ENCODE data around the gene CAMSAP2. TPM values are rescaled to one million over a fixed set of nuclear protein-coding genes. Genes with fewer than 3 reads are reported as not detected.

CAMSAP2 gene
- total RNA-seq, 2 donors from 2014 or later: 22.1 to 22.2 TPM

DNA sequence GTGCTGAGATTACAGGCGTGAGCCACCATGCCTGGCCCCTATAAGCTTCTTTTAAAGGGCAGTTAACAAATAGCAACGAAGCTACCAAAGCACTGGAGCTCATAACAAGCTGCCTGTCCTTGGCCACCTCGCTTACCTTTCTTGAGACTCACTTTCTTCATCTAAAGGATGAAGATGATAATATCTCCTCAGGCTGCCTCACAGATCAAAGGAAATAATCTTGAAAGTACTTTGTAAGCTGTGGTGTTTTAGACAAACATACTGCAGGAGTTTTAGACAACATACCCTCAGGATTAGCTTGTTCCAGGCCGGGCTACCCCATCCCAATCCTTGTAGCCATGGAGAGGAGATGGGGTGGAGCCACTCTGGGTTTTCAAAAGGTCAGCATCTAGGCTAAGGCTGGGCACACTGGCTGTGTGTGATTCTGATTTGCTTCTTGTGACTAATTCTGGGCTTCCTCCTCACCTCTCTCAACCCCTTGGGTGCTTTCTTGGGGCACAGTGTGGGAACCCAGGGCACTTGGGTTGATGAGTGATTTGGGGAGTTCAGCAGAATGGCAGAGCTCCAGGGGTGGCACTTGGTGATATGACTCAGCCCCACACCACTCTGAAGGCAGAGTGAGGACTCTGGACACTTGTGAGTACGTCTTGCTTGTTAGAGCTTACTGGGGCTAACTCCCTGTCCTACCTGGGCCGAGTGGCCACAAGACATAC lies 139.3 kb downstream of the CAMSAP2 start:
- Histone ChIP-seq H3K9ac (ENCODE audit: extremely low read depth, low read length, poor library complexity, severe bottlenecking) (no peak overlapping the region), H3K36me3 (ENCODE audit: control insufficient read depth, insufficient read depth, low read length) (no peaks in the 10 kb centered on the region), H3K4me3 (ENCODE audit: low read length) (no peak overlapping the region), H3K27ac (ENCODE audit: low read depth, low read length) (no peak overlapping the region), H3K4me1 (ENCODE audit: control insufficient read depth, insufficient read depth, low read length) (no peaks in the 10 kb centered on the region), H3K27me3 (ENCODE audit: control insufficient read depth, insufficient read depth, low read length, poor library complexity, severe bottlenecking) (no peaks in the 10 kb centered on the region), H3K9me3 (ENCODE audit: control insufficient read depth, low read length) (no peaks in the 10 kb centered on the region)
- DNase-seq: peak; percentile 44
- Mint-ChIP-seq H3K4me3 (no peak overlapping the region), H3K9me3 (no peaks in the 10 kb centered on the region), H3K4me1 (peaks cover 16% of the 10 kb centered on the region), H3K27me3 (ENCODE audit: insufficient read depth) (peaks cover 8% of the 10 kb centered on the region), H3K27ac (no peak overlapping the region), H3K36me3 (ENCODE audit: low read depth) (no peaks in the 10 kb centered on the region)
- TF ChIP-seq, protein P1, sequence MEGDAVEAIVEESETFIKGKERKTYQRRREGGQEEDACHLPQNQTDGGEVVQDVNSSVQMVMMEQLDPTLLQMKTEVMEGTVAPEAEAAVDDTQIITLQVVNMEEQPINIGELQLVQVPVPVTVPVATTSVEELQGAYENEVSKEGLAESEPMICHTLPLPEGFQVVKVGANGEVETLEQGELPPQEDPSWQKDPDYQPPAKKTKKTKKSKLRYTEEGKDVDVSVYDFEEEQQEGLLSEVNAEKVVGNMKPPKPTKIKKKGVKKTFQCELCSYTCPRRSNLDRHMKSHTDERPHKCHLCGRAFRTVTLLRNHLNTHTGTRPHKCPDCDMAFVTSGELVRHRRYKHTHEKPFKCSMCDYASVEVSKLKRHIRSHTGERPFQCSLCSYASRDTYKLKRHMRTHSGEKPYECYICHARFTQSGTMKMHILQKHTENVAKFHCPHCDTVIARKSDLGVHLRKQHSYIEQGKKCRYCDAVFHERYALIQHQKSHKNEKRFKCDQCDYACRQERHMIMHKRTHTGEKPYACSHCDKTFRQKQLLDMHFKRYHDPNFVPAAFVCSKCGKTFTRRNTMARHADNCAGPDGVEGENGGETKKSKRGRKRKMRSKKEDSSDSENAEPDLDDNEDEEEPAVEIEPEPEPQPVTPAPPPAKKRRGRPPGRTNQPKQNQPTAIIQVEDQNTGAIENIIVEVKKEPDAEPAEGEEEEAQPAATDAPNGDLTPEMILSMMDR (conservative IDR thresholded peaks at IDR 0.05): no peak
- 79 to 86% methylated on average over 4 to 6 of the region's 6 CpGs for WGBS, 2 experiments (ENCODE audit: insufficient coverage in 1 of 2, insufficient read length in 1 of 2)

DNA sequence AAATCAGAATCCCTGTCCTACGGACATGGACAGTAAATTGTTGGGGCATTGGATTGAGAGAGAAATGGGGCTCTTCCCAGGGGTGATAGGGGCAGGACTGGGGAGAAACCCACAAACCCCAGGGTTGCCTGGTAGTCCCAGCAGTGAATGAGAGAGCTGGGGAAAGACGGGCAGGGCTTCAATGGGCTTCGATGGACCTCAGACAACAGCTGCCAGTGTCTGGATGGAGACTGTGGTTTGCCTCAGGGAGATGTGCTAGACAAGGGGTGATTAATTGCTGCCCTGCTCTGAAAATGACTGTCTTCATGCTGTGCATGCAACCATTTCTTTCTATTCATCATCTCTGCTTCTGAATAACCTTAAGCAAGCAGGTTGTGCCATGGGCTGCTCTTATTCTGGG lies 141.5 kb downstream of the CAMSAP2 start:
- Mint-ChIP-seq H3K4me3 (no peak overlapping the region), H3K27ac (no peak overlapping the region), H3K27me3 (ENCODE audit: insufficient read depth) (no peaks in the 10 kb centered on the region), H3K36me3 (ENCODE audit: low read depth) (no peaks in the 10 kb centered on the region), H3K9me3 (no peaks in the 10 kb centered on the region), H3K4me1 (peaks cover 15% of the 10 kb centered on the region)
- peak overlapping the region; percentile 92 for H3K27ac ChIP-seq (ENCODE audit: low read depth, low read length)
- 56 to 63% methylated on average over 1 to 3 of the region's 3 CpGs for WGBS, 2 experiments (ENCODE audit: insufficient coverage in 1 of 2, insufficient read length in 1 of 2)
- no peaks in the 10 kb centered on the region for H3K9me3 ChIP-seq (ENCODE audit: control insufficient read depth, low read length)
- H3K36me3 ChIP-seq (ENCODE audit: control insufficient read depth, insufficient read depth, low read length): no peaks in the 10 kb centered on the region
- no peak overlapping the region for H3K4me3 ChIP-seq (ENCODE audit: low read length)
- DNase-seq: peak; percentile 24
- H3K4me1 ChIP-seq (ENCODE audit: control insufficient read depth, insufficient read depth, low read length): no peaks in the 10 kb centered on the region
- TF ChIP-seq, protein P1 (conservative IDR thresholded peaks at IDR 0.05): no peak
- H3K27me3 ChIP-seq (ENCODE audit: control insufficient read depth, insufficient read depth, low read length, poor library complexity, severe bottlenecking): no peaks in the 10 kb centered on the region
- no peak overlapping the region for H3K9ac ChIP-seq (ENCODE audit: extremely low read depth, low read length, poor library complexity, severe bottlenecking)

DNA sequence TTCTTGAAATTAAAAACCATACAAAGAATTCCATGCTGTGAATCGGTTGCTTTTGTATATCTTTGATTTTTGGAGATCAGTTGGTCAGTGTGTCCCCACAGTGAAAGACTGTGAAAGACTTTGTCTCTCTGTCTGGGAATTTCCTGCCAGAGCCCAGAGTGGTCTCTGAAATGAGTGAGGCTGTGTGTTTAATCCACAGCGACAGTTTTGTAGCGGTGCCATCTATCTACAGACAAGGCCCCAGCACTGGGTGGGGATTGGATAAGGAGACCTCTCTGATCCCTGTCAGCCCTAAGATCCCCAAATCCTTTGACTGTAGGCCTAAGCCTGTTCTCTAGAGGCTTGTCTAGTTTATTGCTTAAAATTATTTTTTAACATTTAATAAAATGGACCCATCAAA lies 144.4 kb downstream of the CAMSAP2 start:
- Mint-ChIP-seq H3K4me1 (peaks cover 25% of the 10 kb centered on the region), H3K9me3 (no peaks in the 10 kb centered on the region), H3K36me3 (ENCODE audit: low read depth) (no peaks in the 10 kb centered on the region), H3K4me3 (no peak overlapping the region), H3K27me3 (ENCODE audit: insufficient read depth) (peaks cover 3% of the 10 kb centered on the region), H3K27ac (no peak overlapping the region)
- Histone ChIP-seq H3K4me3 (ENCODE audit: low read length) (no peak overlapping the region), H3K4me1 (ENCODE audit: control insufficient read depth, insufficient read depth, low read length) (peaks cover 6% of the 10 kb centered on the region), H3K27ac (ENCODE audit: low read depth, low read length) (no peak overlapping the region), H3K9me3 (ENCODE audit: control insufficient read depth, low read length) (no peaks in the 10 kb centered on the region), H3K9ac (ENCODE audit: extremely low read depth, low read length, poor library complexity, severe bottlenecking) (no peak overlapping the region), H3K36me3 (ENCODE audit: control insufficient read depth, insufficient read depth, low read length) (no peaks in the 10 kb centered on the region), H3K27me3 (ENCODE audit: control insufficient read depth, insufficient read depth, low read length, poor library complexity, severe bottlenecking) (no peaks in the 10 kb centered on the region)
- DNase-seq: peak; percentile 43
- WGBS, 2 experiments (ENCODE audit: insufficient coverage in 1 of 2, insufficient read length in 1 of 2): 93 to 100% methylated on average over 2 to 3 of the region's 3 CpGs
- TF ChIP-seq, protein P1 (conservative IDR thresholded peaks at IDR 0.05): no peak
